CD4-positive, alpha-beta T cell (primary cell): ENCODE measurements around the gene UBE3C. TPM values are rescaled to one million over a fixed set of nuclear protein-coding genes. Genes with fewer than 3 reads are reported as not detected.
A peak's percentile ranks its signal among the peaks of the same experiment; 100 is the strongest.

Experiments
- ATAC-seq: fragments of 200-7000 bp; cut with Tn5 transposase; one replicate; pipeline ENCODE4 v1.10.0; 2022; ENCODE audit warnings: mild to moderate bottlenecking; ENCODE audit not compliant: poor library complexity
- CTCF ChIA-PET: fragments of 350-600 bp; sonication (Branson Sonifier 250); formaldehyde crosslinking; loops from one replicate; lab custom pipeline; 2021; ENCODE audit warnings: antibody characterized with exemption, inconsistent platforms; lab: Charles Lee
- POLR2A ChIA-PET: fragments of 350-600 bp; sonication (Branson Sonifier 250); formaldehyde crosslinking; loops from one replicate; lab custom pipeline; 2021; ENCODE audit warnings: antibody characterized with exemption, inconsistent platforms; lab: Charles Lee
- DNase-seq, 14 experiments: peaks; one replicate each; pipeline ENCODE4 v3.0.0-alpha.2; 2013 to 2020; ENCODE audit warnings: mixed read lengths in 2 of 14
- H3K27ac ChIP-seq, 2 donors: one replicate each; pipeline versions ENCODE4 v1.5.1 to v1.7.0; 2013; ENCODE audit warnings: low read length in 2 of 2, low read depth in 1 of 2, mild to moderate bottlenecking in 1 of 2
- H3K27me3 ChIP-seq, 2 experiments: 1 replicate in 1 of 2; 2 replicates in 1 of 2; pipeline versions ENCODE4 v1.6.1 to v1.7.0; 2013; ENCODE audit warnings: low read length in 2 of 2, control low read depth in 1 of 2, mild to moderate bottlenecking in 1 of 2, moderate library complexity in 1 of 2; ENCODE audit not compliant: insufficient read depth in 2 of 2, control insufficient read depth in 1 of 2
- H3K36me3 ChIP-seq: one replicate; pipeline ENCODE4 v1.6.1; 2013; ENCODE audit warnings: low read length, control low read depth; ENCODE audit not compliant: insufficient read depth
- H3K4me1 ChIP-seq: one replicate; pipeline ENCODE4 v1.6.1; 2013; ENCODE audit warnings: low read length, control low read depth; ENCODE audit not compliant: insufficient read depth
- H3K4me3 ChIP-seq: one replicate; pipeline ENCODE4 v1.5.1; 2013; ENCODE audit warnings: mild to moderate bottlenecking, low read length, moderate library complexity
- H3K9me3 ChIP-seq, 2 experiments: 1 replicate in 1 of 2; 2 replicates in 1 of 2; pipeline versions ENCODE4 v1.6.1 to v1.7.0; 2013; ENCODE audit warnings: low read length in 2 of 2, mild to moderate bottlenecking in 2 of 2, control low read depth in 1 of 2, moderate library complexity in 1 of 2; ENCODE audit not compliant: control insufficient read depth in 1 of 2, insufficient read depth in 1 of 2
- H3K27ac Mint-ChIP-seq: one replicate; pipeline ENCODE4 v1.8.0; 2020; ENCODE audit warnings: mixed read lengths
- H3K27me3 Mint-ChIP-seq: one replicate; pipeline ENCODE4 v1.8.0; 2021; ENCODE audit warnings: mixed read lengths
- H3K36me3 Mint-ChIP-seq: one replicate; pipeline ENCODE4 v1.8.0; 2021; ENCODE audit warnings: low read depth, mixed read lengths
- H3K4me1 Mint-ChIP-seq: one replicate; pipeline ENCODE4 v1.8.0; 2021; ENCODE audit warnings: low read depth, mixed read lengths
- H3K4me3 Mint-ChIP-seq: one replicate; pipeline ENCODE4 v1.8.0; 2020; ENCODE audit warnings: mild to moderate bottlenecking, mixed read lengths
- H3K9me3 Mint-ChIP-seq: one replicate; pipeline ENCODE4 v1.8.0; 2020; ENCODE audit warnings: mixed read lengths
- CTCF ChIP-seq: fragments of 200-600 bp; IDR thresholded peaks from one replicate; pipeline ENCODE4 v1.8.0; 2022; ENCODE audit warnings: antibody characterized with exemption, mild to moderate bottlenecking
- intact Hi-C, 2 experiments: fragments of 100-400 bp; cut with DNase I in 1 of 2; cut with micrococcal nuclease in 1 of 2; formaldehyde crosslinking; loops; one replicate each; pipeline versions ENCODE4 v1.15.1 to v1.9.0; 2023 to 2025; cut with DNase I, micrococcal nuclease
- total RNA-seq, 174 experiments: library from RNA in 2 of 174; stranded (reverse) in 2 of 174; gene quantifications; one replicate each; pipeline ENCODE4 v1.2.3 and lab custom pipeline; 2021 to 2026

Gene UBE3C
- total RNA-seq, 2 experiments from 2014 or later = 30.8 to 32.3 TPM

GRCh38 chr7:157210682-157211081, 72.0 kb downstream of the UBE3C start:
- no peak overlapping the region for H3K27ac Mint-ChIP-seq
- no peaks in the 10 kb centered on the region for H3K27me3 Mint-ChIP-seq
- no peaks in the 10 kb centered on the region for H3K9me3 Mint-ChIP-seq
- peaks cover 41% of the 10 kb centered on the region for H3K36me3 ChIP-seq
- H3K4me3 ChIP-seq = no peak overlapping the region
- H3K4me1 Mint-ChIP-seq = no peaks in the 10 kb centered on the region
- H3K4me1 ChIP-seq = no peaks in the 10 kb centered on the region
- no peaks in the 10 kb centered on the region for H3K9me3 ChIP-seq
- H3K27ac ChIP-seq = no peak overlapping the region
- no peak for TF ChIP-seq CTCF
- ChIA-PET POLR2A (no interaction called here), CTCF (no interaction called here)
- ATAC-seq (no peak), DNase-seq (no peak)
- peaks cover 77% of the 10 kb centered on the region for H3K36me3 Mint-ChIP-seq
- H3K4me3 Mint-ChIP-seq = no peak overlapping the region
- intact Hi-C loops = no loop called here
- no peaks in the 10 kb centered on the region for H3K27me3 ChIP-seq

- DNase-seq (no peak), ATAC-seq (no peak)
- Histone ChIP-seq H3K9me3 (no peaks in the 10 kb centered on the region), H3K4me3 (no peak overlapping the region), H3K27me3 (no peaks in the 10 kb centered on the region), H3K36me3 (peaks cover 41% of the 10 kb centered on the region), H3K27ac (no peak overlapping the region), H3K4me1 (no peaks in the 10 kb centered on the region)
- ChIA-PET CTCF (no interaction called here), POLR2A (no interaction called here)
- intact Hi-C loops = no loop called here
- no peaks in the 10 kb centered on the region for H3K27me3 Mint-ChIP-seq
- no peaks in the 10 kb centered on the region for H3K9me3 Mint-ChIP-seq
- TF ChIP-seq CTCF = no peak
- no peaks in the 10 kb centered on the region for H3K4me1 Mint-ChIP-seq
- peaks cover 80% of the 10 kb centered on the region for H3K36me3 Mint-ChIP-seq
- H3K4me3 Mint-ChIP-seq = no peak overlapping the region
- H3K27ac Mint-ChIP-seq = no peak overlapping the region
Observed at GRCh38 chr7:157211690-157212089, 73.0 kb downstream of the UBE3C start.

GRCh38 chr7:157219154-157219553, 80.4 kb downstream of the UBE3C start:
- Mint-ChIP-seq H3K4me3 (no peak overlapping the region), H3K27ac (peak overlapping the region; percentile 14), H3K4me1 (no peaks in the 10 kb centered on the region), H3K36me3 (peaks cover 84% of the 10 kb centered on the region), H3K27me3 (no peaks in the 10 kb centered on the region), H3K9me3 (no peaks in the 10 kb centered on the region)
- POLR2A ChIA-PET = no interaction called here
- Histone ChIP-seq H3K4me3 (no peak overlapping the region), H3K4me1 (no peaks in the 10 kb centered on the region), H3K36me3 (peaks cover 54% of the 10 kb centered on the region), H3K27me3 (no peaks in the 10 kb centered on the region), H3K27ac (no peak overlapping the region), H3K9me3 (no peaks in the 10 kb centered on the region)
- DNase-seq (no peak), ATAC-seq (no peak)
- CTCF ChIA-PET = no interaction called here
- intact Hi-C loops = no loop called here
- TF ChIP-seq CTCF = no peak
